ENCODE results near the gene SPART.

- TF ChIP-seq RAD21 (IDR thresholded peaks at IDR 0.05; ENCODE audit: low read depth) (no peak), TEAD4 (IDR thresholded peaks at IDR 0.05) (no peak), REST (IDR thresholded peaks at IDR 0.05; ENCODE audit: low read depth) (no peak)
Measured at GRCh38 chr13:36369268-36370107, 23.3 kb upstream of the SPART start.

All from Ishikawa (cell line).